Measurements from ENCODE around the gene LACTBL1.
"Not testable (repeated sequence)": the region's sequence is repeated elsewhere in the genome, so short reads cannot be mapped to it uniquely, and the experiment has no call there.

Gene LACTBL1

DNA sequence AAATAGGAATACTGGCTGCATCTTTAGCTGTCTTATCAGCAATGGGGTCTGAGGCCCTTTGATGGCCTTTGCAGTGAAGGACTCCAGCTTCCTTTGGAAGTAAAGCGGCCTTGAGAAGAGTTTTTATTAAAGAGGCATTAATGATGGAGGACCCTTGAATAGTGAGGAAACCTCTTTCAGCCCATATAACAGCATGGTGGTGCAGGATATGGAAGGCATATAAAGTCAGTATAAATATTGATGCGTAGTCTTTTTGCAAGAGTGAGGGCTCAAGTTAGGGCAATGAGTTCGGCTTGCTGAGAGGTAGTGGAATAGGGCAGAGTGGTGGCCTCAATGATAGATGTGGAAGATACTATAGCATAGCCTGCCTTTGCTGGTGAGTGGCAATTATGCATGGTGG, 27.5 kb upstream of the LACTBL1 start:
- intact Hi-C loops (cut with micrococcal nuclease), result not testable (repeated sequence)

DNA sequence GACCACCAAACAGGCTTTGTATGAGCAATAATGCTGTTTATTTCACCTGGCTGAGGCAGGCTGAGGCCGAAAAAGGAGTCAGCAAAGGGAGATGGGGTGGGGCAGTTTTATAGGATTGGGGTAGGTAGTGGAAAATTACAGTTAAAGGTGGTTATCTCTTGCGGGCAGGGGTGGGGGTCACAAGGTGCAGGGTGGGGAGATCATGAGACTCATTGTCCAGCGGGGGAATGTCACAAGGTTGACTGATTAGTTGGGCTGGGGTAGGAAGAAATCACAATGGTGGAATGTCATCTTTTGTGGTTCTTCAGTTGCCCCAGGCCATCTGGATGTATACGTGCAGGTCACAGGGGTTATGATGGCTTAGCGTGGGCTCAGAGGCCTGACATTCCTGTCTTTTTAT, 24.9 kb upstream of the LACTBL1 start:
- intact Hi-C loops (cut with micrococcal nuclease); H3K27me3 Mint-ChIP-seq: not testable (repeated sequence)

More for the DNA sequence above, 27.5 kb upstream of the LACTBL1 start:
- H3K36me3 Mint-ChIP-seq (ENCODE audit: low read depth); H3K27ac Mint-ChIP-seq; H3K4me1 Mint-ChIP-seq (ENCODE audit: low read depth); H3K4me3 Mint-ChIP-seq; H3K9me3 Mint-ChIP-seq: not testable (repeated sequence)
- peaks cover 10% of the 10 kb centered on the region for H3K27me3 Mint-ChIP-seq

DNA sequence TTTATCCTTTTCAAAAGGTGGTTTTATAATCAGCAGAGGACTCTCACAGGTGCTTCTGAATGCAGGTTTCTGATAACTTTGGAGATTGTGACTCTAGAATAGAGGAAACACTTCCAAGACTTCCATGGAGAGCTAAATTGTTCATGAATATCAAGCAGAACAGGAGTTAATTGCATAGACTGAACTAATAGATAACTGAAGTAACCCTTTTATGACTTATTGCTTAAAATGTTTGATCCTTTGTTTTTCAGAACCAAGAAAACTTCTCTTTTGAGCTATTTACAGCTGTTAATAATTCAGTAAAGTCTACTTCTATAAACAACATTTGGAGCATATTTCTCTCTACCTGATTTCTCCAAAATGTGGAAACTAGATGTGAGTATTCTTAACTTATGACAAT, 23.1 kb upstream of the LACTBL1 start:
- H3K4me3 Mint-ChIP-seq, result no peak overlapping the region
- no peaks in the 10 kb centered on the region for H3K36me3 Mint-ChIP-seq (ENCODE audit: low read depth)
- H3K27me3 Mint-ChIP-seq, result no peaks in the 10 kb centered on the region
- no peak overlapping the region for H3K27ac Mint-ChIP-seq
- intact Hi-C loops (cut with micrococcal nuclease), result no loop called here
- peaks cover 9% of the 10 kb centered on the region for H3K9me3 Mint-ChIP-seq
- H3K4me1 Mint-ChIP-seq (ENCODE audit: low read depth), result no peaks in the 10 kb centered on the region

More for the DNA sequence above, 24.9 kb upstream of the LACTBL1 start:
- H3K27ac Mint-ChIP-seq; H3K4me1 Mint-ChIP-seq (ENCODE audit: low read depth); H3K9me3 Mint-ChIP-seq; H3K36me3 Mint-ChIP-seq (ENCODE audit: low read depth); H3K4me3 Mint-ChIP-seq: not testable (repeated sequence)

DNA sequence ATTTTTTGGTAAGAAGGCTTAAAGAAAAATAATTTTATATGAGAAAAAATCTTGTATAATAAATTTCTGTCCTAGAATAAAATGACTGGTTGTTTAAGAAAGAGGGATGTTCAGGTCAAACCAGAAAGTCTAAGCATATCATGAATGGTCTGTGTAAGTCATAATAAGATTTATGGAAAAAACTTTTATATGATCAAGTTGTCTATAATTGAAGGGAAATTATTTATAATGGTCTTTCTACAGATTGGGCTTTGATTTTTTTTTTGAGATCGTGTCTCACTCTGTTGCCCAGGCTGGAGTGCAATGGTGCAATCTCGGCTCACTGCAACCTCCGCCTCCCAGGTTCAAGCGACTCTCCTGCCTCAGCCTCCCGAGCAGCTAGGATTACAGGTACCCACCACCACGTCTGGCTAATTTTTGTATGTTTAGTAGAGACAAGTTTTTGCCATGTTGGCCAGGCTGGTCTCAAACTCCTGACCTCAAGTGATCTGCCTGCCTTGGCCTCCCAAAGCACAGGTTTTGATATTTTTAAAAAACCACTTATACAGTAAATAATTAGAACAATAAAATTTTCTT, 20.6 kb upstream of the LACTBL1 start:
- intact Hi-C loops (cut with micrococcal nuclease); H3K36me3 Mint-ChIP-seq (ENCODE audit: low read depth); H3K27ac Mint-ChIP-seq; H3K27me3 Mint-ChIP-seq; H3K4me1 Mint-ChIP-seq (ENCODE audit: low read depth); H3K9me3 Mint-ChIP-seq; H3K4me3 Mint-ChIP-seq: not testable (repeated sequence)

DNA sequence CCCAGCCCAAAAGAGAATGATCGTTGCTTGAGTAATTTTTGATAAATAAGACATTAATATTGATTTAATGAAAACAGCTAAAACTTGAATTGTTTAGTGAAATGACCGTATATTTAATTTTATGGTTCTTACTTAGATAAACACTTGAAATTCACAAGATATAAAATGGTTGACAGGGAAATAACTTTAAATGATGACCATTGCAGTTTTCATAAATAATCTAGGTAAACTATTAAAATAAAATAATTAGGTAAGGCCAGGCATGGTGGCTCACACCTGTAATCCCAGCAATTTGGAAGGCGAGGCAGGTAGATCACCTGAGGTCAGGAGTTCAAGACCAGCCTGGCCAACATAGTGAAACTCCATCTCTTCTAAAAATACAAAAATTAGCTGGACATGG, 19.7 kb upstream of the LACTBL1 start:
- H3K9me3 Mint-ChIP-seq; H3K4me1 Mint-ChIP-seq (ENCODE audit: low read depth); H3K27ac Mint-ChIP-seq; H3K36me3 Mint-ChIP-seq (ENCODE audit: low read depth); H3K4me3 Mint-ChIP-seq; H3K27me3 Mint-ChIP-seq; intact Hi-C loops (cut with micrococcal nuclease): not testable (repeated sequence)

DNA sequence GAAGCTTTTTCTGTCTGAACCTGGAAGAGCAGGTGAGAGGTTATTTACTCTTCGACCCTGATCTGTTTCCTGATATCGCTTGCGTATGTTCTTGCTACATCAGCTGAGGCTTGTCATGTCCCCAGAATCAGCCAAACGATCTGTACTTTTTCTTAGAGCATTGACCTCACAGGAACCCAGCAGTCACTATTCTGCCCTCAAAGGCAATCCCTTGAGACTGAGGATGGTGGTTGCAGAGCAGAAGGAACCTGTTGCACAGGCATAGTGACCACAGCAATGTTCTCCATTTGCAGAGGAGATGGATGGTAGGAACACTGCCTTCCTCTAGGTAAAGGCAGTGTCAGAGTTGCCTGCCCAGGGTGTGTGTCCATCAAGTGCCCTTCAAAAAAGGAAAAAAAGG, 11.3 kb upstream of the LACTBL1 start:
- Mint-ChIP-seq H3K36me3 (ENCODE audit: low read depth) (no peaks in the 10 kb centered on the region), H3K27ac (no peak overlapping the region), H3K9me3 (no peaks in the 10 kb centered on the region), H3K4me1 (ENCODE audit: low read depth) (no peaks in the 10 kb centered on the region), H3K4me3 (no peak overlapping the region), H3K27me3 (peaks cover 10% of the 10 kb centered on the region)
- intact Hi-C loops (cut with micrococcal nuclease), result loop anchor here (10.0 kb wide), 1 partner anchor 61 kb away; no protein-coding TSS in a partner anchor

DNA sequence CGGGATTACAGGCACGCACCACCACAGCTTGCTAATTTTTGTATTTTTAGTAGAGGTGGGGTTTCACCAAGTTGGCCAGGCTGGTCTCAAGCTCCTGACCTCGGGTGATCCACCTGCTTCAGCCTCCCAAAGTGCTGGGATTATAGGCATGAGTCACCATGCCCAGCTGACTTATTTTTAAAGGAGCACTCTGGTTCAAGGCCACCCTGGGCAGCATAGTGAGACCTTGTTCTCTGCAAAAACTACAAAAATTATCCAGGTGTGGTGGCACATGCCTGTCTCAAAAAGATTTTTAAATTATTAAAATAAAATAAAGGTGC, 7.8 kb upstream of the LACTBL1 start:
- H3K27ac Mint-ChIP-seq; H3K4me1 Mint-ChIP-seq (ENCODE audit: low read depth); H3K27me3 Mint-ChIP-seq; H3K36me3 Mint-ChIP-seq (ENCODE audit: low read depth); H3K9me3 Mint-ChIP-seq; H3K4me3 Mint-ChIP-seq: not testable (repeated sequence)
- intact Hi-C loops (cut with micrococcal nuclease), result loop anchor here (10.0 kb wide), 1 partner anchor 64 kb away; no protein-coding TSS in a partner anchor

DNA sequence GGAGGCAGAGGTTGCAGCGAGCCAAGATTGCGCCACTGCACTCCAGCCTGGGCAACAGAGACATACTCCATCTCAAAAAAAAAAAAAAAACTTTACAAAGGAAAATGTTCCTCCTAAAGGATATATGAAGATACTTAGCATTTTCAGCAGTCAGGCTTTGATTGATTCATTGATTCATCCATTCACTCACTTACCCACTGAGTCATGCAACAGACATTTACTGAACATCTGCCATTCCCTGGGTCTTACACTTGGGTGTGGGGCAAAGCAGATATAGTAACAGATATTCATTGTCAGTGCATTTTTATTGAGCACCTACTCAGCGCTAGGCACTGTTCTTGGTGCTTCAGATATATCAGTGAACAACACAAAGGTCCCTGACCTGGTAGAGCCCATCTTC, 5.6 kb upstream of the LACTBL1 start:
- Mint-ChIP-seq H3K27ac (no peak overlapping the region), H3K36me3 (ENCODE audit: low read depth) (no peaks in the 10 kb centered on the region), H3K9me3 (no peaks in the 10 kb centered on the region), H3K4me1 (ENCODE audit: low read depth) (peaks cover 8% of the 10 kb centered on the region), H3K4me3 (no peak overlapping the region), H3K27me3 (peaks cover 11% of the 10 kb centered on the region)
- intact Hi-C loops (cut with micrococcal nuclease), result loop anchor here (10.0 kb wide), 1 partner anchor 307 kb away; no protein-coding TSS in a partner anchor

DNA sequence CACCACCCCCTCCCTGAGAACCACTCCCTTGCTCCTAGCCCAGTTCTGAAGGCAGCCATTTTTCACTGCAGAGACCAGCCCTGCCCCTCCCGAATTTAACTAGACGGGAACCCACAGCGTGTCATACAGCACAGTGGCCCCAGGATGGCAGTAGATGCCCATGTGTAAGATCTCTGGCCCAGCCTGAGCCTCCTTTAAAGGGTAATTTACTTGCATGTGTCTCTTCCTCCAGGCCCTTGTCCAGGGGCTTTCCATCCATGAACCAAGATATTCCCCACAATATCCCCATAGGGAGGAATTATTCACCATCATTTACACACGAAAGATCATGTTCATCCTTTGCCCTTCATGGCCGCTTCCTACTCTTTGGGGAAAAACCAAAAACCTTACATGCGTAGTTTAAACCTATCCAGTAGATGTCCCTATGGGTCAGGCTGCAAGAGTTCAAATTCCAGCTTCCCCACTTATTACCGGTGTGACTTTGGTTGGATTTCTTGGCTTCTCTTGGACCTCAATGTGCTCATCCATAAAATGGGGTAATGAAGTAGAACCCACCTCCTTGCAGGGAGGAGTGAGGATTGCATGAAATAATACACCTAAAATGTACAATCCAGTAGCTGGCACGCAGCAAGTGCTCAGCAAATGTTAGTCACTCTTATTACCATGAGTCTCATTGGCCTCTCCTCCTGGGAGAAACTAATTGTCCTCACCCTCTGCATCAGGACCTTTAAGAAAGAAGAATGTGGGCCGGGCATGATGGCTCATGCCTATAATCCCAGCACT, 4.0 kb upstream of the LACTBL1 start:
- no peak overlapping the region for H3K27ac Mint-ChIP-seq
- H3K27me3 Mint-ChIP-seq, result peaks cover 24% of the 10 kb centered on the region
- H3K4me1 Mint-ChIP-seq (ENCODE audit: low read depth), result peaks cover 8% of the 10 kb centered on the region
- no peaks in the 10 kb centered on the region for H3K9me3 Mint-ChIP-seq
- no peaks in the 10 kb centered on the region for H3K36me3 Mint-ChIP-seq (ENCODE audit: low read depth)
- H3K4me3 Mint-ChIP-seq, result no peak overlapping the region
- intact Hi-C loops (cut with micrococcal nuclease), result loop anchor here (1.0 to 10.0 kb wide), 3 partner anchors 122 to 308 kb away; no protein-coding TSS in a partner anchor

DNA sequence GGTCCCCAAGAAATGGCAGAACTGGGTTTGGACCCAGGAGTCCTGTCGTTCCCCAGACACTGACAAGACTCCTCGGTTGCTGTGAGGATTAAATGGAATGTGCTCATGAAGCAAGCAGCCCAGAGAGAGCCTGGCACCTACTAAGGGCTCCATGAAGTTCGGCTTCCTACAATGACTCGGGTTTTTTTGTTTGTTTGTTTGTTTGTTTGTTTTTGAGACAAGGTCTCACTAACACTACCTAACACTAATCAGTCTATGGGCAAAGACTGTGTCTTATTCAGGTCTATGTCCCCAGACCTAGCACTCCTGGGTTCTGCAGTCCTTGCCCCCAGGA, 3.4 kb upstream of the LACTBL1 start:
- H3K9me3 Mint-ChIP-seq, result no peaks in the 10 kb centered on the region
- no peak overlapping the region for H3K4me3 Mint-ChIP-seq
- intact Hi-C loops (cut with micrococcal nuclease), result loop anchor here (1.0 to 10.0 kb wide), 3 partner anchors 122 to 309 kb away; no protein-coding TSS in a partner anchor
- H3K36me3 Mint-ChIP-seq (ENCODE audit: low read depth), result no peaks in the 10 kb centered on the region
- peaks cover 8% of the 10 kb centered on the region for H3K4me1 Mint-ChIP-seq (ENCODE audit: low read depth)
- no peak overlapping the region for H3K27ac Mint-ChIP-seq
- peaks cover 29% of the 10 kb centered on the region for H3K27me3 Mint-ChIP-seq

DNA sequence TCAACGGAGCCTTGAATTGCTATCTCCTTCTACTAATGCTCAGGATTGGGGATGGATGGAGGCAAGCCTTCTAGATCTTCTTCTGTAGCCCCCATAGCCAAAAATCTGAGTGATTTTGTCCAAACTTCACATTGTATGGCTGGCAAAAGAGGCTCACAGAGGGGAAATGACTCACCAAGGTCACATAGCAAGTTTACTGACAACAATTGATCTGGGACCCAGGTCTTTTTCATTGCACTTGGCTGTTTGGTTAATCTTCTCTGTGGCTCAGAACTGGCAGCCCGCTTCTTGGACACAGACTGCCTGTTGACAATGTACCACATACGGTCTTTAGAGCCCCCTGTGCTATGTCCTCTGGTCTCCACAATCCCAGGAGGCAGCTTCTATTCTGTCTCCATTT, 3.0 kb upstream of the LACTBL1 start:
- H3K4me1 Mint-ChIP-seq (ENCODE audit: low read depth), result peaks cover 8% of the 10 kb centered on the region
- no peaks in the 10 kb centered on the region for H3K36me3 Mint-ChIP-seq (ENCODE audit: low read depth)
- no peak overlapping the region for H3K4me3 Mint-ChIP-seq
- H3K27me3 Mint-ChIP-seq, result peaks cover 32% of the 10 kb centered on the region
- intact Hi-C loops (cut with micrococcal nuclease), result loop anchor here (1.0 to 10.0 kb wide), 3 partner anchors 123 to 309 kb away; no protein-coding TSS in a partner anchor
- H3K9me3 Mint-ChIP-seq, result no peaks in the 10 kb centered on the region
- no peak overlapping the region for H3K27ac Mint-ChIP-seq

DNA sequence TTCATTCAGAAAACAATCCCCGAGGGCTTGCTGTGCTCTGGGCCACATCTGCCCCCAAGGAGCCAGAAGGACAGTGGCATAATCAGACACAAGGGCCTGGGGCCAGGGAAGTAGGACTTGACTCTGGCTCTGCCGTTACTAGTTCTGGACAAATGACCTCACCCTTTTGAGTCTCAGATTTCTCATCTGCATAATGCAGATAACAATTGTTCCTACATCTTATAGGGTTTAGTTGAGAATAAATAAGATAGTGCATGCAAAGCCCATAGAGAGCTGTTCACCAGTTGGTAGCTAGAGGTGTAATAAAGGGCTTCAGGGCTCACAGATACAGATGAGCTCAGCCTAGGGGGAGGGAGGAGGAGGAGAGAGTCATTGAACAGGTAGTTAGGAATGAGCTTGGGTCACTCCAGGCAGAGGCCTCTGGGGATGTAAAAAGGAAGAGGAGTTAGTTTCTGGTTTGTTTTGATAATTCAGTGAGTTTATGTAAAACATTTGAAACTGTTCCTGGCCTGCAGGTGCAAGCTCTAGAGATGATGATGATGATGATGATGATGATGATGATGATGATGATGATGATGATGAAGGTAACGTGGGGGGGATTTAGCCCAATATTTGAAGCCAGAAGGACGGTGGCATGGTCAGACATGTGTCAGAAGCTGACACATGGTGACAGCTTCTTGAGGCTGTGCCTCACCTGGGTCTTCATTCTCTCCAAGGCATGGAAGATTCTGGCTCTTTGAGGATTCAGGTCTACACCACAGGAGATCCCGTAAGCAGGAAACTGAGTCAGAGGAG, 858 bp downstream of the LACTBL1 start:
- intact Hi-C loops (cut with micrococcal nuclease), result loop anchor here (10.0 kb wide), 1 partner anchor 313 kb away; no protein-coding TSS in a partner anchor
- no peaks in the 10 kb centered on the region for H3K36me3 Mint-ChIP-seq (ENCODE audit: low read depth)

DNA sequence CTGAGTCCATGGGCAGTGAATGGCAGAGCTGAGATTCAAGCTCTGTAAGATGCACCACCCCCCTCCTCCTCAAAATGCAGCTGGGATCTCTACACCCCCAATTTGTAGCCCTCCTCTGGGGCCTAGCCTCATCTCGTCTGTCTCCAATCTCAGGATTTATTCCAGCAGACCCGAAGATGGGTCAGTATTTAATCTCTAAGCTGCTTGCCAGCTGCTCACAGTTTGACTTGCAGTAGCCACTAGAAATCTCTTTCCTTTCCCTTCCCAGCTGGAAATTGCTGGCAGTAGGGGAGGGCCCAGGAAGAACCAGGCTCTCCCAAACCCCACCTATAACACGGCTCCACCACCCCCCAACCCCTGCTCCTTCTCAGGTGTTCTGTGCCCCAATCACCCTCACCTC, 1.5 kb downstream of the LACTBL1 start:
- peaks cover 60% of the 10 kb centered on the region for H3K27me3 Mint-ChIP-seq
- no peak overlapping the region for H3K4me3 Mint-ChIP-seq
- peaks cover 8% of the 10 kb centered on the region for H3K9me3 Mint-ChIP-seq
- H3K4me1 Mint-ChIP-seq (ENCODE audit: low read depth), result peaks cover 2% of the 10 kb centered on the region
- no peaks in the 10 kb centered on the region for H3K36me3 Mint-ChIP-seq (ENCODE audit: low read depth)
- intact Hi-C loops (cut with micrococcal nuclease), result loop anchor here (10.0 kb wide), 1 partner anchor 314 kb away; no protein-coding TSS in a partner anchor
- no peak overlapping the region for H3K27ac Mint-ChIP-seq

More for the DNA sequence above, 858 bp downstream of the LACTBL1 start:
- Mint-ChIP-seq H3K4me1 (ENCODE audit: low read depth) (peaks cover 8% of the 10 kb centered on the region), H3K27ac (no peak overlapping the region), H3K4me3 (no peak overlapping the region), H3K9me3 (peaks cover 1% of the 10 kb centered on the region), H3K27me3 (peaks cover 56% of the 10 kb centered on the region)

DNA sequence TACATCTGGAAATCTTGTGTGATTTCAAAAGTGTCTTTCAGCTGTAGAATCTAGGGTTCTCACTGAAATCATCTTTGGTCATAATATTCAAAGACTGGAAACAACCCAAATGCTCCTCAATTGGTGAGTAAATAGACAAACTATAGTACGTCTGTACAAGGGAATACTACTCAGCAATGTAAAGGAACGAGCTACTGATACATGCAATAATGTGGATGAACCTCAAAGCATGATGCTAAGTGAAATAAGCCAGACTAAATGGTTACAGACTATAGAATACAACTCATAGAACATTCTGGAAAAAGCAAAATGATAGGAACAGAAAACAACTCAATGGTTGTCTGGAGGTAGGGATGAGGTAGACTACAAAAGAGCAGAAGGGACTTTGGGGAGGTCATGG, 2.6 kb downstream of the LACTBL1 start:
- H3K4me1 Mint-ChIP-seq (ENCODE audit: low read depth), result no peaks in the 10 kb centered on the region
- H3K9me3 Mint-ChIP-seq, result peaks cover 11% of the 10 kb centered on the region
- no peak overlapping the region for H3K27ac Mint-ChIP-seq
- H3K36me3 Mint-ChIP-seq (ENCODE audit: low read depth), result no peaks in the 10 kb centered on the region
- no peak overlapping the region for H3K4me3 Mint-ChIP-seq
- H3K27me3 Mint-ChIP-seq, result peaks cover 58% of the 10 kb centered on the region
- intact Hi-C loops (cut with micrococcal nuclease), result loop anchor here (10.0 kb wide), 1 partner anchor 315 kb away; no protein-coding TSS in a partner anchor

Data from dendritic cell treated with granulocyte-macrophage colony-stimulating factor and Interleukin-4, amounts not matched to agents 40 ng/mL and 50 ng/mL, for 4 days (primary cell).